ENCODE measurements around the gene KHDC4.

KHDC4 gene

GRCh38 chr1:155960081-155960745, 26.0 kb upstream of the KHDC4 start:
- no peak for TF ChIP-seq TAF1 (IDR thresholded peaks at IDR 0.05; ENCODE audit: low read depth, low read length)
- no peak for TF ChIP-seq SPI1 (IDR thresholded peaks at IDR 0.05; ENCODE audit: low read depth, low read length)
- TF ChIP-seq POLR2A (IDR thresholded peaks at IDR 0.05; ENCODE audit: low read depth, low read length): no peak
- no peak for TF ChIP-seq PAX5 (IDR thresholded peaks at IDR 0.05; ENCODE audit: insufficient read depth, low read length, severe bottlenecking)
- TF ChIP-seq POU2F2 (IDR thresholded peaks at IDR 0.05; ENCODE audit: low read depth, low read length): no peak
- no peak for TF ChIP-seq POLR2AphosphoS5 (IDR thresholded peaks at IDR 0.05; ENCODE audit: low read depth, low read length)
- FAIRE-seq: no peak
- no peak for DNase-seq (ENCODE audit: insufficient read length, low spot score)

DNA sequence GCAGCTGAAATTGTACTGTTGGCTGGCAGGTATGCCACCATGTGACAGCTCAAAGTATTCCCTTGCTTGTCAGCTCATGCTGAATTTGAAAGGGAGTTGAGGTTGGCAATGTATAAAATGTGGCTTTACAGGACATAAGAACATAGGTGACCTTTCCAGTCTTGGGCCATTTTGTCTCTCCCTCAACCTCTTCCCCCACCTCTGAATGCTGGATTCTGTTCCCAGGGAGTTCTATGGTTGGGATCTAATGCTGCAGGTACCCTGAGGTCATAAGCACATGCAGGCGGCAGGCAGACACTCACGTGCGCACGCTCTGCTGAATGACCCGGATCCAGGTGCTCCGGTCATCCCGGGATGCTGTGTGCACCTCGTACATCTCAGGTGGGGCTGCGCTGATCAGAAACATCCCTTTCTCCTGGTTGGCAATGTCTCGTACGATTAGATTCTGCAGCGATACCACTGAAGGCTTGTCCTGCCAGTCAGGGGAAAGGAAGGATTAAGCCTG, 23.2 kb upstream of the KHDC4 start:
- no peak for TF ChIP-seq TAF1 (IDR thresholded peaks at IDR 0.05; ENCODE audit: low read depth, low read length)
- no peak for TF ChIP-seq POLR2A (IDR thresholded peaks at IDR 0.05; ENCODE audit: low read depth, low read length)
- TF ChIP-seq POU2F2 (IDR thresholded peaks at IDR 0.05; ENCODE audit: low read depth, low read length): no peak
- TF ChIP-seq SPI1 (IDR thresholded peaks at IDR 0.05; ENCODE audit: low read depth, low read length): no peak
- DNase-seq (ENCODE audit: insufficient read length, low spot score) (no peak), FAIRE-seq (no peak)

- DNase-seq (ENCODE audit: insufficient read length, low spot score) (no peak), FAIRE-seq (no peak)
- TF ChIP-seq SPI1 (IDR thresholded peaks at IDR 0.05; ENCODE audit: low read depth, low read length): no peak
- TF ChIP-seq POLR2A (IDR thresholded peaks at IDR 0.05; ENCODE audit: low read depth, low read length): no peak
These were observed 20.4 kb upstream of the KHDC4 start for GRCh38 chr1:155954645-155955044.

GRCh38 chr1:155952505-155952890, 18.3 kb upstream of the KHDC4 start:
- FAIRE-seq: no peak
- no peak for TF ChIP-seq SPI1 (IDR thresholded peaks at IDR 0.05; ENCODE audit: low read depth, low read length)
- TF ChIP-seq POLR2A (IDR thresholded peaks at IDR 0.05; ENCODE audit: low read depth, low read length): no peak
- TF ChIP-seq POLR2AphosphoS5 (IDR thresholded peaks at IDR 0.05; ENCODE audit: low read depth, low read length): no peak
- no peak for TF ChIP-seq POU2F2 (IDR thresholded peaks at IDR 0.05; ENCODE audit: low read depth, low read length)
- no peak for TF ChIP-seq TAF1 (IDR thresholded peaks at IDR 0.05; ENCODE audit: low read depth, low read length)
- TF ChIP-seq PAX5 (IDR thresholded peaks at IDR 0.05; ENCODE audit: insufficient read depth, low read length, severe bottlenecking): no peak
- DNase-seq (ENCODE audit: insufficient read length, low spot score): no peak

DNA sequence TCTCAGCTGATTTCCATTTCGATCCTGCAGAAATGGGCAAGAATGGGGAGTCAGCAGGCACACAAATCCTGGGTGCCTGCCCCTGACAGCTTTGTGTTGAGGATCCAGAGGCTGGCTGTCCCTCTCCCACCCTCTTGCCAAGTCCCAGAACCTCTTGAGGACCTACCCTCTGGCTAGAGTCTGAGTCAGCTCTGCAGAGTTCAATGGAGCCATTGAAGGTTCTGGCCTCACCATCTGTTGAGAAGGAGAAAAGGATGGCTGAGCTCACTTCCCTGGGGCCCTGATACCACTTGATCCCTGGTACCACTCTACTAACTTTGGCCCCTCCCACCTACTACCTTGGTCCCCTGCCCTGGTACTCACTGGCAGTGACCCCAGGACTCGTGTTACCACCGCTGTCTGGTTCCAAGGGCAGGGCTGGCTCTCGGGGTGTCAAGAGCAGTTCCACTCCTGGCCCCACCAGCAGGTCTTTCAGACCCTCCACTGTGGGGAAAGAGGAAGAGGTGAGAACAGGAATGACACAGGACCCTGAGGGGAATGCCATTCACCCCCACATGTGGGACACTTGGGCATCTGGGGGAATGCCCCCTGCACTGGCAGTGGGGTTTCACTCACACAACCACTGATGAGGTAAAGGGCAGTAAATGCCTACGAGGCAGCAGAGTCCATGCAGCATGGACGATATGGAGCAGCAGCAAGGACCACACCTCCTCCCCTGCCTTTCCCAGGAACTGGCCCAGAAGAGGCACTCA, 17.7 kb upstream of the KHDC4 start:
- peak; percentile 5; the same call in 1 of the 2 replicates for TF ChIP-seq POLR2AphosphoS5 (IDR thresholded peaks at IDR 0.05; ENCODE audit: low read depth, low read length)
- no peak for TF ChIP-seq POLR2A (IDR thresholded peaks at IDR 0.05; ENCODE audit: low read depth, low read length)
- TF ChIP-seq TAF1 (IDR thresholded peaks at IDR 0.05; ENCODE audit: low read depth, low read length): no peak
- TF ChIP-seq PAX5 (IDR thresholded peaks at IDR 0.05; ENCODE audit: insufficient read depth, low read length, severe bottlenecking): no peak
- TF ChIP-seq POU2F2 (IDR thresholded peaks at IDR 0.05; ENCODE audit: low read depth, low read length): no peak
- TF ChIP-seq SPI1 (IDR thresholded peaks at IDR 0.05; ENCODE audit: low read depth, low read length): 0 out of 2 replicates have a peak, but pooled peaks have one; percentile 14
- FAIRE-seq: no peak
- DNase-seq (ENCODE audit: insufficient read length, low spot score): no peak

DNA sequence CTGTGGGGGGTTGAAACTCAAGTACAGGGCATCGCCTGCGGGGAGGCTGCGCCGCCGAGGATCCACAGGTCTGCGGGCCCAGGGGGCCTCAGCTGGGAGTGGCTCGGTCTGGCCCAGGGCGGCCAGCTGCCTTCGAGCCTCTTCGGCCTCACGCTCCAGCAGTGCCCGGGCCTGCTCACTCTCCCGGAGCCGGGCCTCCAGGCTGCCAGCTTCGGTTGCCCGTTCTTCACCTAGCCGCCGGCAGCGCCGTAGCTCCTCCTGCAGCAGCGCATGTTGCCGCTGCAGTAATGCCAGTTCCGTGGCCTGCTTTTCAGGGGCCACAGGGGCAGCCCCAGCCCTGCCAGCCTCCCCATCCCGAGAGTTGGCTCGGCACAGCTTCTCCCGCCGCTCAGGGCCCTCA, 16.6 kb upstream of the KHDC4 start:
- FAIRE-seq (no peak), DNase-seq (ENCODE audit: insufficient read length, low spot score) (no peak)
- no peak for TF ChIP-seq POU2F2 (IDR thresholded peaks at IDR 0.05; ENCODE audit: low read depth, low read length)

GRCh38 chr1:155947741-155948140, 13.5 kb upstream of the KHDC4 start:
- DNase-seq (ENCODE audit: insufficient read length, low spot score): no peak
- no peak for FAIRE-seq
- no peak for TF ChIP-seq POLR2AphosphoS5 (IDR thresholded peaks at IDR 0.05; ENCODE audit: low read depth, low read length)
- no peak for TF ChIP-seq SPI1 (IDR thresholded peaks at IDR 0.05; ENCODE audit: low read depth, low read length)
- no peak for TF ChIP-seq POLR2A (IDR thresholded peaks at IDR 0.05; ENCODE audit: low read depth, low read length)
- no peak for TF ChIP-seq TAF1 (IDR thresholded peaks at IDR 0.05; ENCODE audit: low read depth, low read length)
- no peak for TF ChIP-seq PAX5 (IDR thresholded peaks at IDR 0.05; ENCODE audit: insufficient read depth, low read length, severe bottlenecking)
- TF ChIP-seq POU2F2 (IDR thresholded peaks at IDR 0.05; ENCODE audit: low read depth, low read length): no peak

DNA sequence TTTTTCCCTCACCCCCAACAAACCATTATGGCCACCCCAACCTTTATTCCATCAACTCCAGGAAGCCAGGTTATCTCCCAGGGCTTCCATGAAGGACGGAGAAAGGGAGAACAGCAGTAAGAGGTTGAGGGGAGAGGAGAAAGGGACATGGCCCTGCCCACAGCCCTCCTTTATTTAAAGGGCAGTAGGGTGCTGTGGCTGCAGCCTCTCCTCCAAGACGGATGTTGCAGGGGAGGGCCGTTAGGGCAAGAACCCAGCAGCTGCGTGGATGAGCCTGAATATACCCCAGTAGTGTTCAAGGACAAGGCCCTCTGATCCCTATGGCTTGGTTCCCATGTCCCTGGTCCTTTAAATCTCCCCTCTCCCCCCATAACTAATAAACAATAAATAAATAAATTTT, 13.1 kb upstream of the KHDC4 start:
- TF ChIP-seq TAF1 (IDR thresholded peaks at IDR 0.05; ENCODE audit: low read depth, low read length): no peak
- TF ChIP-seq PAX5 (IDR thresholded peaks at IDR 0.05; ENCODE audit: insufficient read depth, low read length, severe bottlenecking): no peak
- no peak for TF ChIP-seq POLR2AphosphoS5 (IDR thresholded peaks at IDR 0.05; ENCODE audit: low read depth, low read length)
- no peak for TF ChIP-seq POU2F2 (IDR thresholded peaks at IDR 0.05; ENCODE audit: low read depth, low read length)
- TF ChIP-seq SPI1 (IDR thresholded peaks at IDR 0.05; ENCODE audit: low read depth, low read length): no peak
- no peak for TF ChIP-seq POLR2A (IDR thresholded peaks at IDR 0.05; ENCODE audit: low read depth, low read length)
- DNase-seq (ENCODE audit: insufficient read length, low spot score) (no peak), FAIRE-seq (no peak)

DNA sequence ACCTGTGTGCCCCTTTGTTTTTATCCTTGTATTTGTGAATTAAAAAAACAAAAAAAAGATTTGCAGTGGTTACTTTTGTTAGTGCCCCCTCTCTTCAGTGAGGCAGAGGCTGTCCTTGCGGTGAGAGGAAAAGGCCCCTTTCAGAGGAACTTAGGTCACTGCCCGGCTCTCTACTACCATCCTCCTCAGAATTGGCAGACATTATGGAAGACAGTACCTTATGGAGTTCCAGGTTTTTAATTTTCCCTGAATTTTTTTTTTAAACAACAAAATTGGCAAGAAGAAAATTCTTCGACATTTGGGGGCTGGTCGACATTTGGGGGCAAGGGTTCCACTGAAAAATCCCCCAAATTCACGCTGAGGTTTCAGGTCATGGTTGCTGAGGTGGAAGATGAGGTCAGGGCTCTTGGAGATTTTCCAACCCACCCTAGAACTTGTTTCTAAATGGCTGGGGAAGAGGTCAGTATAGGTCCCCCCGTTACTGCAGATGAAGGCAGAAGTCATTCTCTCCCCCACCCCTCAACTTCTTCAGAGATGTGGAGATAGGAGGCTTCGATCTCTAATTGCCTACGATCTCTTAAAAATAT, 12.5 kb upstream of the KHDC4 start:
- FAIRE-seq (peak; percentile 5), DNase-seq (ENCODE audit: insufficient read length, low spot score) (no peak)
- TF ChIP-seq TAF1 (IDR thresholded peaks at IDR 0.05; ENCODE audit: low read depth, low read length) (no peak), POLR2A (IDR thresholded peaks at IDR 0.05; ENCODE audit: low read depth, low read length) (no peak), POU2F2 (IDR thresholded peaks at IDR 0.05; ENCODE audit: low read depth, low read length) (no peak; the same call in 1 of the 2 replicates), SPI1 (IDR thresholded peaks at IDR 0.05; ENCODE audit: low read depth, low read length) (no peak), POLR2AphosphoS5 (IDR thresholded peaks at IDR 0.05; ENCODE audit: low read depth, low read length) (no peak), PAX5 (IDR thresholded peaks at IDR 0.05; ENCODE audit: insufficient read depth, low read length, severe bottlenecking) (no peak)
